ENCODE data around the gene RNASEH2B.
A peak's percentile ranks its signal among the peaks of the same experiment; 100 is the strongest.

Gene RNASEH2B

GRCh38 chr13:50981686-50982085 is 72.1 kb downstream of the RNASEH2B start:
- Histone ChIP-seq H2BK5ac (ENCODE audit: low read length) (no peak overlapping the region), H3K4ac (ENCODE audit: low read depth, low read length) (no peak overlapping the region), H2BK15ac (replicated peaks; ENCODE audit: low read depth) (no peak overlapping the region), H3K23ac (ENCODE audit: low read length) (no peak overlapping the region), H4K5ac (ENCODE audit: low read length) (no peak overlapping the region), H2BK120ac (ENCODE audit: low read depth, low read length) (no peak overlapping the region), H3K79me1 (ENCODE audit: low read length) (no peaks in the 10 kb centered on the region), H3K9ac (ENCODE audit: low read length) (no peak overlapping the region), H2AK5ac (ENCODE audit: low read length) (no peak overlapping the region), H3K27me3 (ENCODE audit: insufficient read depth, low read length, poor library complexity) (no peaks in the 10 kb centered on the region), H3K4me1 (ENCODE audit: control insufficient read depth, low read depth, low read length) (no peaks in the 10 kb centered on the region), H3K36me3 (ENCODE audit: control insufficient read depth, insufficient read depth, low read length) (no peaks in the 10 kb centered on the region), H3K56ac (ENCODE audit: low read length) (no peak overlapping the region), H3K27ac (ENCODE audit: low read depth, low read length) (no peak overlapping the region), H3K4me2 (ENCODE audit: low read length) (no peak overlapping the region), H3K18ac (ENCODE audit: low read length) (no peak overlapping the region), H4K8ac (ENCODE audit: low read depth, low read length) (no peak overlapping the region), H3K79me2 (ENCODE audit: control insufficient read depth, insufficient read depth, low read length) (no peaks in the 10 kb centered on the region), H3K4me3 (ENCODE audit: low read length) (no peak overlapping the region)
- no peak for DNase-seq
- no CpG with 5 or more reads among the region's 4 CpGs for WGBS (ENCODE audit: extremely low coverage, insufficient coverage, low lambda C conversion rate)

GRCh38 chr13:50989476-50989875 is 79.9 kb downstream of the RNASEH2B start:
- Histone ChIP-seq H3K36me3 (ENCODE audit: control insufficient read depth, insufficient read depth, low read length) (no peaks in the 10 kb centered on the region), H3K4ac (ENCODE audit: low read depth, low read length) (no peak overlapping the region), H4K5ac (ENCODE audit: low read length) (no peak overlapping the region), H3K4me1 (ENCODE audit: control insufficient read depth, low read depth, low read length) (peaks cover 6% of the 10 kb centered on the region), H3K9ac (ENCODE audit: low read length) (no peak overlapping the region), H2BK15ac (replicated peaks; ENCODE audit: low read depth) (no peak overlapping the region), H3K79me1 (ENCODE audit: low read length) (no peaks in the 10 kb centered on the region), H3K23ac (ENCODE audit: low read length) (no peak overlapping the region), H2BK5ac (ENCODE audit: low read length) (no peak overlapping the region), H3K4me2 (ENCODE audit: low read length) (no peak overlapping the region), H3K27me3 (ENCODE audit: insufficient read depth, low read length, poor library complexity) (no peaks in the 10 kb centered on the region), H2AK5ac (ENCODE audit: low read length) (no peak overlapping the region), H3K4me3 (ENCODE audit: low read length) (no peak overlapping the region), H3K56ac (ENCODE audit: low read length) (no peak overlapping the region), H3K79me2 (ENCODE audit: control insufficient read depth, insufficient read depth, low read length) (no peaks in the 10 kb centered on the region), H3K18ac (ENCODE audit: low read length) (no peak overlapping the region), H2BK120ac (ENCODE audit: low read depth, low read length) (no peak overlapping the region), H4K8ac (ENCODE audit: low read depth, low read length) (no peak overlapping the region), H3K27ac (ENCODE audit: low read depth, low read length) (no peak overlapping the region)
- WGBS (ENCODE audit: extremely low coverage, insufficient coverage, low lambda C conversion rate) = no CpG with 5 or more reads among the region's 6 CpGs
- peak; percentile 61 for DNase-seq

GRCh38 chr13:50990065-50990817 is 80.7 kb downstream of the RNASEH2B start:
- H3K27me3 ChIP-seq (ENCODE audit: insufficient read depth, low read length, poor library complexity) = no peaks in the 10 kb centered on the region
- H3K4me3 ChIP-seq (ENCODE audit: low read length) = no peak overlapping the region
- H3K56ac ChIP-seq (ENCODE audit: low read length) = no peak overlapping the region
- peaks cover 6% of the 10 kb centered on the region for H3K4me1 ChIP-seq (ENCODE audit: control insufficient read depth, low read depth, low read length)
- H3K36me3 ChIP-seq (ENCODE audit: control insufficient read depth, insufficient read depth, low read length) = no peaks in the 10 kb centered on the region
- no peak overlapping the region for H4K8ac ChIP-seq (ENCODE audit: low read depth, low read length)
- H3K4ac ChIP-seq (ENCODE audit: low read depth, low read length) = no peak overlapping the region
- DNase-seq = peak; percentile 19
- no peaks in the 10 kb centered on the region for H3K79me1 ChIP-seq (ENCODE audit: low read length)
- no peak overlapping the region for H4K5ac ChIP-seq (ENCODE audit: low read length)
- H3K9ac ChIP-seq (ENCODE audit: low read length) = no peak overlapping the region
- H2BK5ac ChIP-seq (ENCODE audit: low read length) = no peak overlapping the region
- H2AK5ac ChIP-seq (ENCODE audit: low read length) = no peak overlapping the region
- H3K23ac ChIP-seq (ENCODE audit: low read length) = no peak overlapping the region
- no peak overlapping the region for H3K4me2 ChIP-seq (ENCODE audit: low read length)
- H3K79me2 ChIP-seq (ENCODE audit: control insufficient read depth, insufficient read depth, low read length) = no peaks in the 10 kb centered on the region
- H3K27ac ChIP-seq (ENCODE audit: low read depth, low read length) = no peak overlapping the region
- WGBS (ENCODE audit: extremely low coverage, insufficient coverage, low lambda C conversion rate) = no CpG with 5 or more reads among the region's 11 CpGs
- H3K18ac ChIP-seq (ENCODE audit: low read length) = no peak overlapping the region
- H2BK15ac ChIP-seq (replicated peaks; ENCODE audit: low read depth) = no peak overlapping the region
- no peak overlapping the region for H2BK120ac ChIP-seq (ENCODE audit: low read depth, low read length)

GRCh38 chr13:50990818-50991506 is 81.4 kb downstream of the RNASEH2B start:
- H3K56ac ChIP-seq (ENCODE audit: low read length) = no peak overlapping the region
- no peak overlapping the region for H4K5ac ChIP-seq (ENCODE audit: low read length)
- peaks cover 6% of the 10 kb centered on the region for H3K4me1 ChIP-seq (ENCODE audit: control insufficient read depth, low read depth, low read length)
- H3K23ac ChIP-seq (ENCODE audit: low read length) = no peak overlapping the region
- no peak overlapping the region for H2BK15ac ChIP-seq (replicated peaks; ENCODE audit: low read depth)
- peak; percentile 55 for DNase-seq
- no CpG with 5 or more reads among the region's 22 CpGs for WGBS (ENCODE audit: extremely low coverage, insufficient coverage, low lambda C conversion rate)
- no peaks in the 10 kb centered on the region for H3K27me3 ChIP-seq (ENCODE audit: insufficient read depth, low read length, poor library complexity)
- H3K4ac ChIP-seq (ENCODE audit: low read depth, low read length) = no peak overlapping the region
- H3K9ac ChIP-seq (ENCODE audit: low read length) = no peak overlapping the region
- no peak overlapping the region for H2BK5ac ChIP-seq (ENCODE audit: low read length)
- H3K36me3 ChIP-seq (ENCODE audit: control insufficient read depth, insufficient read depth, low read length) = no peaks in the 10 kb centered on the region
- H3K4me3 ChIP-seq (ENCODE audit: low read length) = no peak overlapping the region
- H3K27ac ChIP-seq (ENCODE audit: low read depth, low read length) = no peak overlapping the region
- H2AK5ac ChIP-seq (ENCODE audit: low read length) = no peak overlapping the region
- H3K4me2 ChIP-seq (ENCODE audit: low read length) = no peak overlapping the region
- no peak overlapping the region for H3K18ac ChIP-seq (ENCODE audit: low read length)
- no peaks in the 10 kb centered on the region for H3K79me1 ChIP-seq (ENCODE audit: low read length)
- H2BK120ac ChIP-seq (ENCODE audit: low read depth, low read length) = no peak overlapping the region
- H4K8ac ChIP-seq (ENCODE audit: low read depth, low read length) = no peak overlapping the region
- no peaks in the 10 kb centered on the region for H3K79me2 ChIP-seq (ENCODE audit: control insufficient read depth, insufficient read depth, low read length)

GRCh38 chr13:50991579-50992521 is 82.3 kb downstream of the RNASEH2B start:
- Histone ChIP-seq H3K9ac (ENCODE audit: low read length) (no peak overlapping the region), H3K18ac (ENCODE audit: low read length) (no peak overlapping the region), H3K56ac (ENCODE audit: low read length) (no peak overlapping the region), H2BK15ac (replicated peaks; ENCODE audit: low read depth) (no peak overlapping the region), H3K4ac (ENCODE audit: low read depth, low read length) (no peak overlapping the region), H4K8ac (ENCODE audit: low read depth, low read length) (no peak overlapping the region), H3K79me2 (ENCODE audit: control insufficient read depth, insufficient read depth, low read length) (no peaks in the 10 kb centered on the region), H2BK5ac (ENCODE audit: low read length) (no peak overlapping the region), H2BK120ac (ENCODE audit: low read depth, low read length) (no peak overlapping the region), H3K4me2 (ENCODE audit: low read length) (no peak overlapping the region), H3K4me3 (ENCODE audit: low read length) (no peak overlapping the region), H3K36me3 (ENCODE audit: control insufficient read depth, insufficient read depth, low read length) (no peaks in the 10 kb centered on the region), H3K27ac (ENCODE audit: low read depth, low read length) (no peak overlapping the region), H4K5ac (ENCODE audit: low read length) (no peak overlapping the region), H3K23ac (ENCODE audit: low read length) (no peak overlapping the region), H3K4me1 (ENCODE audit: control insufficient read depth, low read depth, low read length) (peaks cover 6% of the 10 kb centered on the region), H3K79me1 (ENCODE audit: low read length) (no peaks in the 10 kb centered on the region), H2AK5ac (ENCODE audit: low read length) (no peak overlapping the region), H3K27me3 (ENCODE audit: insufficient read depth, low read length, poor library complexity) (no peaks in the 10 kb centered on the region)
- no CpG with 5 or more reads among the region's 6 CpGs for WGBS (ENCODE audit: extremely low coverage, insufficient coverage, low lambda C conversion rate)
- DNase-seq = no peak
